Pons (tissue), 1 donor: ENCODE data around the gene ARHGEF1.
A peak's percentile ranks its signal among the peaks of the same experiment; 100 is the strongest.

ENCODE experiments used
- DNase-seq: peaks from one replicate; pipeline ENCODE4 v3.0.0-alpha.2; 2016; ENCODE audit warnings: low spot score

Gene ARHGEF1

DNA sequence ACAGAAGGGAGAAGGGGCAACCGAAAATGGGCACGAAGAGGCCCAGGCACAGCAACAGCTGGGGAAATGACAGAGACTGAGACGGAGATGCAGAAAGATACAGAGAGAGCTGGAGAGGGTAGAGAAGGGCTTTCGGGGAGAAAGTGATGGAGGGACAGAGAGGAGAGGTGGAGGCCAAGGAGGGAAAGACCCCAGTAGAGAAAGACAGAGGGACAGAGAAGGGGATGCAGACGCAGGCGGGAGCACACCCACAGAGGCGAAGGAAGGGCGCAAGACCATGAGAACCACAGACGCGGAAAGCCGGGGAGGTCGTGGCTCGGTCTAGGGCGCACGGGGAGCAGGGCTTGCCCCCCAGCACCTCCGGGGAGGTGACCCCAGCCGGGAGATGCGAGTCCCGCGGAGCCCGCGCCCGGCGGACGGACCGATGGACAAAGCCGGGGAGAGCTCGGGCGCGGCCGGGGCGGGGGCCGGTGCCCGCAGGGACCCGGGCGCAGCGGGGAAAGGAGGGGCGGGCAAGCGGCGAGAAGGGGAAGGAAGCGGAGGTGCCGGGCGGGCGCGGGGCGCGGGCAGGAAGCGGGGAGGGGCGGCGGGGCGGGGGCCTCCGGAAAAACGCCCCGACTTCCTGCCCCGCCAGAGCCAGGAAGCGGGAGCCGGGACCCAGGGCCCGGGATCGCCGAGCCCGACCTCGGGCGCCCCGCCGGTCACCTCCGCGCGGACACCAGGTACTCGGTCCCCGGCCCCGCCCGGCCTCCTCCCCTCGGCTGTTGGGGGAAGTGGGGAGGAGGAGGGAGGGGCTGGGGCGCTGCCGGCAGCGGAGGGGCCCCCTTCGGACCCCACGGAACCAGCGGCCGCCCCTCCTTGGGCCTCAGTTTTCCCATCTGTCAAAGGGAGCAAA is at the start of gene ARHGEF1:
Gene ARHGEF1 (plus strand): TSS at position 617 of the 895 bp plus-strand sequence. CDS start 4,899 bp downstream, outside the sequence.
- DNase-seq = no peak

DNA sequence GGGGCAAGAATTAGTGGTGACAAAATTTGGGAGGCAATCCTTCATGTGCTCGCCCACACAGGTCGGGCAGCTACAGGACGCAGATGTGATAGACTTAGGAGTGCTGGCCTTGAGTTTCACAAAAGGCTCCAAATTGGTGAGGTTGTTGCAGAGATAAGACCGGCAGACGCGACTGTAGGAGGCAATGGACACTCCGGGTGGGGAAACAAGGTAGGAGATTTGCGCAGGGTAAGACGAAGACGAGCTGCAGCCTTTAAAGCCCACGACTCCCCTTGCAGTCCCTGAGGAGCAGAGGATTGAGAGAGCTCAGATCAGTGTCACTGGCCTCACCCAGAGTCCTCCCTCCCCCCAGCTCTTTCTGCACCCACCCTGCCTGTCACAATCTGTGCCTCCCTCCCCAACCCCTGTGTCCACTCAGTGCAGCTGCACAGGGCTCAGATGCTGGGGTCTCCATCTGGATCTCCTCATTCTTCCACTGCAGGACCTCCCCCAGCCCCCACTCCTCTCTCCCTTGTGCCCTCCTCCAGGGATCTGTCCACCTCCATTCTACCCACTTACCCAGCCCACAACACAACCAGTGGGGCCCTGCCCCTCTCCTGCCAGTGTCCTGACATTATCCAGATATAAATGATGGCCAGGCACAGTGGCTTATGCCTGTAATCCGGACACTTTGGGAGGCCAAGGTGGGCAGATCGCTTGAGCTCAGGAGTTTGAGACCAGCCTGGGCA is 44.8 kb upstream of the ARHGEF1 start:
- no peak for DNase-seq

DNA sequence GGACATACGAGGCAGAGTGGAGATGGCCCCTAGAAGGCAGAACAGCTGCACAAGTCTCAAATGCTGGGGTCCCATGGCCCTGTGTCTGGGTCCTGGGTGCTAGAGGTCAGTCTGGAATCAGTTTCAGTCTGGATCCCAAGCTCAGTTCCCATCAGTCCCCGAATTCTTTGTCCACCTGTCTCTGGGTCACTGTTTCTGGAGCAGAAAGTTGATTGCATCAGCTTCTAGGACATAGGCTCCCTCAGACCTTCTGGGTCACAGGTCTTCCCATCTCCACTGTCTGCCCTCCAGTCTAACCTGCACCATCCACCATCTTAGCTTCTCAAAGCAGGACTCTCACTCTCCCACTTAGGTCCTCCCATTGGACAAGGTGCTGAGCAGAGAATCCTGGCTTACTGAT is 43.8 kb upstream of the ARHGEF1 start:
- no peak for DNase-seq

GRCh38 chr19:41843371-41843770 is 39.6 kb upstream of the ARHGEF1 start:
- DNase-seq = no peak

- no peak for DNase-seq
Measured at GRCh38 chr19:41844601-41845000, 38.4 kb upstream of the ARHGEF1 start, which contains the start of gene LYPD4. LYPD4 (minus strand) TSS chr19:41844683; CDS start chr19:41839285, 5,398 bp downstream.

DNA sequence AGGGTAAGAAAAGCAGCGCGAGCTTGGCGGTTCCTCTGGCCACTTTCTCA is 38.2 kb upstream of the ARHGEF1 start, which contains the start of gene DMRTC2:
Gene DMRTC2 (plus strand): TSS at position 42 of the 50 bp plus-strand sequence. CDS start 2,387 bp downstream, outside the sequence.
- DNase-seq = no peak

- no peak for DNase-seq
Measured at GRCh38 chr19:41845051-41845590, 37.9 kb upstream of the ARHGEF1 start.

DNA sequence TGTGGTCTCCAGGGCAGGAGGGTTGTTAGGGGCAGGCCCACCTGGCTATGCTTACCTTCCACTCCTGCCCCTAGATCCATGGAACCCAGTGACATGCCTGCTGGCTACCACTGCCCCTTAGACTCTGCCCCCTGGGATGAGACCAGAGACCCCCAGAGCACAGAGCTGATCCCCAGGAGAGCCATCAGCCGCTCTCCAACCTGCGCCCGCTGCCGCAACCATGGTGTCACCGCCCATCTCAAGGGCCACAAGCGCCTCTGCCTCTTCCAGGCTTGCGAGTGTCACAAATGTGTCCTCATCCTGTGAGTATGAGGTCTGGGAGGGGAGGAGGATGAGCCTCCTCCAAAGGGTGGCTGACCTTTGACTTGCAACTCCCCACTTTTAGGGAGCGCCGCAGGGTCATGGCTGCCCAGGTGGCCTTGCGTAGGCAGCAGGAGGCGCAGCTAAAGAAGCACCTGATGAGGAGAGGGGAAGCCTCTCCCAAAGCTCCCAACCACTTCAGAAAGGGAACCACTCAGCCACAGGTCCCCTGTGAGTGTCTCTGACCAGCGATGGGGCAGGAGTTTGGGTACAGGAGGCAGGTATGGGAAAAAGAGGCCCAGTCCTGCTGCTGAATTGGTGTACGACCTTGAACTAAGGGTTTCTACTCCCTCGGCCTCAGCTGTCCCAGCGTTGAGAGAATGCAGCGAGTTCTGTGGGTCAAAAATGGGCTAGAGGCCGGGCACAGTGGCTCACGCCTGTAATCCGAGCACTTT is 35.5 kb upstream of the ARHGEF1 start:
- DNase-seq = no peak

- no peak for DNase-seq
Measured at GRCh38 chr19:41848666-41849065, 34.3 kb upstream of the ARHGEF1 start.

DNA sequence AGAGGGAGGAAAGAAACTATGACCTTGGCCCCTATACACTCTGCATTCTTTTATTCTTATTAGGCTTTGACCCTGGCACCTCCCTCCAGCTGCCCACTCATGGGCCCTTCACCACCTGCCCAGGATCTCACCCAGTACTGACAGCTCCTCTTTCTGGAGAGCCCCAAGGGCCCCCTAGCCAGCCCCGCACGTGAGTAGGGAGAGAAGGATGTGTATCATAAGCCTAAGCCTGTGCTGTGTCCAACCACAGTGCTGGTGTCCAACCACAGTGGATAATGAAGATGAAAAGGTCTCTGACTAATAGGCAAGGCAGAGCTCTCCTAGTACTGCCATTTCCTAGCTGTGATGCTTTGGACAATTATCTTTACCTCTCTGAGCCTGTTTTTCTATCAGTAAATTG is 33.9 kb upstream of the ARHGEF1 start:
- no peak for DNase-seq

GRCh38 chr19:41850381-41850780 is 32.6 kb upstream of the ARHGEF1 start:
- DNase-seq = no peak

DNA sequence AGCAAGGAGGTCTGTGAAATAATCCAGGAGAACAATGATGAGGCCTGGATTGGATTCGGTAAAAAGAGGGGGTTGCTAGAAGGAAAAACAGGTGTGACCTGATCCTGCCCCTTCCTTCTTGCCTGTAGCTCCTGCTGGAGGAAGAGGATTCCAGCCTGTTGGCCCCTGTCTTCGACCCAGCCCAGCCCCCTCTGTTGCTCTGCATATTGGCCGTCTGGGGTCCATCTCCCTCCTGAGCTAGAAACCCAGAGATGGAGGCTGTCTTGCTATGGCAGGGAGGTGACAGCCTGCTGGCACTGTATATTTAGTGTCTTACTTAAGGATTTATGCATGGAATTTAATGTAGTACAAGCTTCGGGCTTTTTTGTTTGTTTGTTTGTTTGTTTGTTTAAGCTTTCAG is 31.5 kb upstream of the ARHGEF1 start:
- DNase-seq = no peak

- no peak for DNase-seq
Measured at GRCh38 chr19:41853344-41853743, 29.6 kb upstream of the ARHGEF1 start.

GRCh38 chr19:41853768-41854167 is 29.2 kb upstream of the ARHGEF1 start:
- no peak for DNase-seq

GRCh38 chr19:41859213-41859617 is 23.8 kb upstream of the ARHGEF1 start:
- DNase-seq = no peak

DNA sequence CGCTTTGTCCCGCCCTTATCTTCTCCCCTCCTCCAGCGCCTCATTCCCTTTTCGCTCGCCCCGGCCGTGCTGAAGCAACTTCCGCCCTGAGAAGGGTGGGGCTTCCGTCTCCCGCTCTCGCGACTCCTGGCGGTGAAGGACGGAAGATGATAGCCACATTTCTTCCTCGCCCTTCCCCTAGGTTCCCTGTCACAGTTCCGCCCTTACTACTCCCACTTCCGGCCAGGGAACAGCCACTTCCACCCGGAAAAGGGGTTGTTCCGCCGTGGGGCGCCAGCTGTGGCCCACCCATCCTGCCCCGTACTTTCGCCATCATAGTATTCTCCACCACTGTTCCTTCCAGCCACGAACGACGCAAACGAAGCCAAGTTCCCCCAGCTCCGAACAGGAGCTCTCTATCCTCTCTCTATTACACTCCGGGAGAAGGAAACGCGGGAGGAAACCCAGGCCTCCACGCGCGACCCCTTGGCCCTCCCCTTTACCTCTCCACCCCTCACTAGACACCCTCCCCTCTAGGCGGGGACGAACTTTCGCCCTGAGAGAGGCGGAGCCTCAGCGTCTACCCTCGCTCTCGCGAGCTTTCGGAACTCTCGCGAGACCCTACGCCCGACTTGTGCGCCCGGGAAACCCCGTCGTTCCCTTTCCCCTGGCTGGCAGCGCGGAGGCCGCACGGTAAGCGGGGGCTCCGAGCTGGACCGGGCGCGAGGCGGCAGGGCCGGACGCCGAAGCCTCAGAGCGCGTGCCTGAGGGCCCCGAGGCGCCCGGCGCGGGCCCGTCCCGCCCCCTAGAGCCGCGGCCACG is 23.2 kb upstream of the ARHGEF1 start, which contains the start of gene RPS19:
Gene RPS19 (plus strand): TSS at position 638 of the 801 bp plus-strand sequence. CDS start 520 bp downstream, outside the sequence.
- DNase-seq = peak; percentile 100

GRCh38 chr19:41860419-41861115 is 22.4 kb upstream of the ARHGEF1 start:
- no peak for DNase-seq

DNA sequence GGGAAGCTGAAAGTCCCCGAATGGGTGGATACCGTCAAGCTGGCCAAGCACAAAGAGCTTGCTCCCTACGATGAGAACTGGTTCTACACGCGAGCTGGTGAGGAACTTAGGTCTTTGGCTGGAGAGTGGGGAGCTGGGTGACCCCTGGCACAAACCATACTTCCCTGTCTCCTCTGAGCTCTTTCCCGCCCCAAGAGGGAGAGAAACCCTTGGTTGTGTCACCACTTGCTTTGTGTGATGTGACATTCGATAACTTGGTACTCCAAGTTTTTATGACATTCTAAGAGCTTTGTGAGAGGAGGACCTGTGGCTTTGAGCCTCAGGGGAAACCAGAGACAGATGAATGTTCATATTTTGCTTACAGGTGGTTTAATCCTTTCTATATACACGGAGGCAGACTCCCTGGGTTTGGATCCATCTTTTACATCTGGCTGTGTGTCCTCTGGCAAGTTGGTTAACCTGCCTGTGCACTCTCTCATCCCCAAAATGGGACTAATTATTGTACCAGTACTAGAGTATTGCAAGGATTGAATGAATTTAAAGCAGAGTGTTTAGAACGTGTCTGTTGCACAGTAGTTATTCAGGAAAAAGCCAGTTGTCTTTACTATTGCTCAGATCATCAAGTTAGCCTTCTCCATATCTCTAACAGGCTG is 21.7 kb upstream of the ARHGEF1 start:
- DNase-seq = no peak

DNA sequence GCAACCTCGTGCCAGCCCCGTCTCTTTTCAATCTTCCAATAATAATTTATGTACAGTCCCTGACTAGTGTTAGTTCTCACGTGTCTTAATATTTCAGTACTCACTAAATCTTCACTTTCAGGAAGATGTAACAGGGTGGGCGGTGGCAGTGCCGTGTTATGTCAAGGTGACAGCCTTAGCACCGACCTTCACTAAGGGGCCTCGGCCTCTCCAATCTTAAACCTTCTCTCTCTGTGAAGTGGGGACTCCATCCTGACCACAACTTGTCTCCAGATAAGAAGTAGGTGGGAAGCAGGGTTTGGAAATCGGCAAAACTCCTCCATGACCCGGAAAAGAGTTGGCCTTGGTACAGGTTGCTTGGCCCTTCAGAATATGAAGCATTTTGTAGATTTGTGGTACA is 21.1 kb upstream of the ARHGEF1 start:
- no peak for DNase-seq

DNA sequence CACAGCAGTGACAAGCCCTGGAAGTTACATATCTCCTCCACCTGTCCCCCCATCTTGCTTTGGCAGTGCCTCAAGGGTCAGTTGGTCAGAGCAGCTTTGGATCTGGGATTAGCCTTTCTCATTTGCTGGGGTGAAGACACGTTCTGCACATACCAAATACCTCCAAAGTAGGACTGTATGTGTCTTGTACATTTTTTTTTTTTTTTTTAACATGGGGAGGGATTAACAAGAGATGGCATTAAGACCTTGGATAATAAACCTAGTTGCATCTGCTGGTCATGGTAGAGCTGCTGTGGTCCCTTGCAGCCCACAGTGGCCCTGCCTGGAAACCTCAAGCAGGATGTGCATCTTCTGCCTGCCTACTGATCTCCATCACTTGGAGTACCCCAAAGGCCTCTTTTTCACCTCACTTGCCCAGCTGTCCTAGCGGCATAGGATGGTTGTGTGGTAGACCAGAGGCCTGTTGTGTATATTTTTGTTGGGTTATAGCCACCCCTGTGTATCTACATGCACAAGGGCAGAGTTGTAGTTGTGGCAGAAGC is 20.5 kb upstream of the ARHGEF1 start:
- DNase-seq = no peak
